AG10803 (cell line): ENCODE results near the gene PSMG1.
A peak's percentile ranks its signal among the peaks of the same experiment; 100 is the strongest.

ENCODE experiments used
- DNase-seq: peaks from one replicate; pipeline ENCODE4 v3.0.0; 2010; ENCODE audit warnings: low read depth
- H3K4me3 ChIP-seq: 2 replicates; pipeline ENCODE4 v1.5.1; 2011; ENCODE audit warnings: mild to moderate bottlenecking, low read length, control low read depth
- CTCF ChIP-seq: conservative IDR thresholded peaks from 2 replicates; pipeline ENCODE4 v1.5.1; 2011; ENCODE audit warnings: mild to moderate bottlenecking, low read length, control low read depth, inconsistent platforms

The PSMG1 gene

GRCh38 chr21:39204134-39204533 lies 20.9 kb upstream of the PSMG1 start:
- TF ChIP-seq CTCF, result peak; percentile 27; the same call in 1 of the 2 replicates
- no peak overlapping the region for H3K4me3 ChIP-seq
- DNase-seq, result no peak

- no peak for TF ChIP-seq CTCF
- DNase-seq, result no peak
- no peak overlapping the region for H3K4me3 ChIP-seq
Measured at GRCh38 chr21:39198800-39199199, 15.5 kb upstream of the PSMG1 start.

- DNase-seq, result no peak
- TF ChIP-seq CTCF, result no peak
- H3K4me3 ChIP-seq, result no peak overlapping the region
Measured at GRCh38 chr21:39197448-39198233, 14.4 kb upstream of the PSMG1 start.

- H3K4me3 ChIP-seq, result no peak overlapping the region
- TF ChIP-seq CTCF, result no peak
- no peak for DNase-seq
Measured at GRCh38 chr21:39196838-39197237, 13.6 kb upstream of the PSMG1 start.

- no peak for TF ChIP-seq CTCF
- no peak for DNase-seq
- H3K4me3 ChIP-seq, result no peak overlapping the region
Measured at GRCh38 chr21:39196310-39196709, 13.1 kb upstream of the PSMG1 start.

GRCh38 chr21:39193380-39193779 lies 10.1 kb upstream of the PSMG1 start:
- no peak overlapping the region for H3K4me3 ChIP-seq
- no peak for TF ChIP-seq CTCF
- no peak for DNase-seq

- H3K4me3 ChIP-seq, result no peak overlapping the region
- TF ChIP-seq CTCF, result no peak
- peak; percentile 55 for DNase-seq
Measured at GRCh38 chr21:39189857-39190604, 6.8 kb upstream of the PSMG1 start.
